Measurements from ENCODE around the gene REN.

DNA sequence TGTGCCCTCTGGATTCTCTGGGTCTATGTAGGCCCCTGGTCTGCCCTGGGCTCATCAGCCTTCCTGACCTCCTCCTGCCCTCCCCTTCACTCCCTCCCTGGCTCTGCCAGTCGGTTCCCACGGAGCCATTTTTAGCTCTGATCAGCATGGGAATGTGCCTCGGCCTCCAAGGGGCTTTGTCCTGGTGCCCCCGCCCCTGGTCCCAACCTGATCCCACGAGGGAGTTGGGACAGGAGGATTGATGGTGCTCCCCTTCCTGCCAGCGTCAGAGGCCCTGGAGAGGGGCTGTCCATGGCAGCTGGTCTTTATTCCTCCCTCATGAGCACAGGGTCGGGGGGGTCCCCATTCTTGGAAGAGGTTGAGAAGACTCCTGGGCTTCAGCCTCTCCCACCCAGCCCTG, 39.2 kb downstream of the REN start:
- TF ChIP-seq, protein P1, sequence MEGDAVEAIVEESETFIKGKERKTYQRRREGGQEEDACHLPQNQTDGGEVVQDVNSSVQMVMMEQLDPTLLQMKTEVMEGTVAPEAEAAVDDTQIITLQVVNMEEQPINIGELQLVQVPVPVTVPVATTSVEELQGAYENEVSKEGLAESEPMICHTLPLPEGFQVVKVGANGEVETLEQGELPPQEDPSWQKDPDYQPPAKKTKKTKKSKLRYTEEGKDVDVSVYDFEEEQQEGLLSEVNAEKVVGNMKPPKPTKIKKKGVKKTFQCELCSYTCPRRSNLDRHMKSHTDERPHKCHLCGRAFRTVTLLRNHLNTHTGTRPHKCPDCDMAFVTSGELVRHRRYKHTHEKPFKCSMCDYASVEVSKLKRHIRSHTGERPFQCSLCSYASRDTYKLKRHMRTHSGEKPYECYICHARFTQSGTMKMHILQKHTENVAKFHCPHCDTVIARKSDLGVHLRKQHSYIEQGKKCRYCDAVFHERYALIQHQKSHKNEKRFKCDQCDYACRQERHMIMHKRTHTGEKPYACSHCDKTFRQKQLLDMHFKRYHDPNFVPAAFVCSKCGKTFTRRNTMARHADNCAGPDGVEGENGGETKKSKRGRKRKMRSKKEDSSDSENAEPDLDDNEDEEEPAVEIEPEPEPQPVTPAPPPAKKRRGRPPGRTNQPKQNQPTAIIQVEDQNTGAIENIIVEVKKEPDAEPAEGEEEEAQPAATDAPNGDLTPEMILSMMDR (conservative IDR thresholded peaks at IDR 0.05; ENCODE audit: low read depth in 2 of 2): no peak
- TF ChIP-seq EZH2phosphoT487 (IDR thresholded peaks at IDR 0.05; ENCODE audit: unreplicated experiment): no peak
- TF ChIP-seq CREB1 (CRISPR knock-in tag; IDR thresholded peaks at IDR 0.05; ENCODE audit: low read depth): no peak
- TF ChIP-seq, protein P2, sequence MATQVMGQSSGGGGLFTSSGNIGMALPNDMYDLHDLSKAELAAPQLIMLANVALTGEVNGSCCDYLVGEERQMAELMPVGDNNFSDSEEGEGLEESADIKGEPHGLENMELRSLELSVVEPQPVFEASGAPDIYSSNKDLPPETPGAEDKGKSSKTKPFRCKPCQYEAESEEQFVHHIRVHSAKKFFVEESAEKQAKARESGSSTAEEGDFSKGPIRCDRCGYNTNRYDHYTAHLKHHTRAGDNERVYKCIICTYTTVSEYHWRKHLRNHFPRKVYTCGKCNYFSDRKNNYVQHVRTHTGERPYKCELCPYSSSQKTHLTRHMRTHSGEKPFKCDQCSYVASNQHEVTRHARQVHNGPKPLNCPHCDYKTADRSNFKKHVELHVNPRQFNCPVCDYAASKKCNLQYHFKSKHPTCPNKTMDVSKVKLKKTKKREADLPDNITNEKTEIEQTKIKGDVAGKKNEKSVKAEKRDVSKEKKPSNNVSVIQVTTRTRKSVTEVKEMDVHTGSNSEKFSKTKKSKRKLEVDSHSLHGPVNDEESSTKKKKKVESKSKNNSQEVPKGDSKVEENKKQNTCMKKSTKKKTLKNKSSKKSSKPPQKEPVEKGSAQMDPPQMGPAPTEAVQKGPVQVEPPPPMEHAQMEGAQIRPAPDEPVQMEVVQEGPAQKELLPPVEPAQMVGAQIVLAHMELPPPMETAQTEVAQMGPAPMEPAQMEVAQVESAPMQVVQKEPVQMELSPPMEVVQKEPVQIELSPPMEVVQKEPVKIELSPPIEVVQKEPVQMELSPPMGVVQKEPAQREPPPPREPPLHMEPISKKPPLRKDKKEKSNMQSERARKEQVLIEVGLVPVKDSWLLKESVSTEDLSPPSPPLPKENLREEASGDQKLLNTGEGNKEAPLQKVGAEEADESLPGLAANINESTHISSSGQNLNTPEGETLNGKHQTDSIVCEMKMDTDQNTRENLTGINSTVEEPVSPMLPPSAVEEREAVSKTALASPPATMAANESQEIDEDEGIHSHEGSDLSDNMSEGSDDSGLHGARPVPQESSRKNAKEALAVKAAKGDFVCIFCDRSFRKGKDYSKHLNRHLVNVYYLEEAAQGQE (IDR thresholded peaks at IDR 0.05; ENCODE audit: unreplicated experiment): no peak
- no peak for TF ChIP-seq POLR2AphosphoS5 (IDR thresholded peaks at IDR 0.05; ENCODE audit: low read depth)
- no peak for TF ChIP-seq ZNF114 (CRISPR knock-in tag; IDR thresholded peaks at IDR 0.05)
- TF ChIP-seq JUNB (IDR thresholded peaks at IDR 0.05; ENCODE audit: unreplicated experiment): no peak
- TF ChIP-seq NANOG (IDR thresholded peaks at IDR 0.05; ENCODE audit: borderline replicate concordance): no peak
- no peak for TF ChIP-seq EZH2 (IDR thresholded peaks at IDR 0.05; ENCODE audit: low read depth, unreplicated experiment)
- no peak for TF ChIP-seq STAT1 (IDR thresholded peaks at IDR 0.05; ENCODE audit: unreplicated experiment)

All from GM23338 (cell line).